GM18909 (cell line): ENCODE measurements around the gene CHRM5.
A peak's percentile ranks its signal among the peaks of the same experiment; 100 is the strongest.

Experiments
- ATAC-seq: cut with Tn5 transposase; IDR thresholded peaks from one replicate; pipeline ENCODE4 v1.9.1; 2021; ENCODE audit warnings: mild to moderate bottlenecking; ENCODE audit not compliant: unreplicated experiment, poor library complexity

The CHRM5 gene

GRCh38 chr15:34078900-34079299, 110.6 kb downstream of the CHRM5 start:
- no peak for ATAC-seq

GRCh38 chr15:34079904-34080303, 111.6 kb downstream of the CHRM5 start:
- no peak for ATAC-seq

GRCh38 chr15:34084086-34084485, 115.8 kb downstream of the CHRM5 start:
- no peak for ATAC-seq

DNA sequence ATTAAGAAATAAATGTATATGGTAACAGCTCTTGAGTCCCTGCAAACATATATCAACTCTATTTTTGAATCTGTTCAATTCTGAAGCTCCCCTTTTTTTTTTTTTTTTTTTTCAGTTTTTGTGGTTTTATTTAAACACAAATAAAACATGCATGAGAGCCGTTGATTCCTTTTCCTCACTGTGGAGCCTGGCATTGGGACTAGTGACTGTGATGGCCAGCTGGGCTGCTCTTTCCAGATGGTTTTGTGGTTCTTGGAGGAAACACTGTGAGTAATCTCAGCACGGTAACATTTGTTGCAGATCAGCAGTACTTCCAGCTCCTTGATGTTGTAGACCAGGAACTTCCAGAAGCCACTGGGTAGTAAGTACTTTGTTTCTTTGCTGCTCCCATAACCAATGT, 117.4 kb downstream of the CHRM5 start:
- no peak for ATAC-seq

DNA sequence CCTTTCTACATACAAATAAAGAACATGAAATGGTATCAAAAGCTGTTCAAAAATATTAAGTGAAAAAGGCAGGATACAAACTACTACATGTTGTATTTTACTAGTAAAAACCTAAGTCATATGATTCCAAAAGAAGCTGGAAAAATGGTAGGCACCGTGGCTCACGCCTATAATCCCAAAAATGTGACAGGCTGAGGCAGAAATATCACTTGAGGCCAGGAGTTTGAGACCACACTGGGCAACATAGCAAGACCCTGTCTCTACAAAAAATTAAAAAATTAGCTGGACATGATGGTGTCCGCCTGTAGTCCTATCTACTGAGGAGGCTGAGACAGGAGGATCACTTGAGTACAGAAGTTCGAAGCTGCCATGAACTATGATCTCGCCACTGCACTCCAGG, 131.6 kb downstream of the CHRM5 start:
- ATAC-seq: no peak

GRCh38 chr15:34101366-34102174, 133.3 kb downstream of the CHRM5 start, which contains the start of the genes EMC7 and PGBD4:
Gene EMC7 (minus strand): TSS chr15:34101862. CDS start chr15:34101839, 23 bp downstream.
Gene PGBD4 (plus strand): TSS chr15:34102083. CDS start chr15:34102532, 449 bp downstream.
- ATAC-seq: peak; percentile 99

DNA sequence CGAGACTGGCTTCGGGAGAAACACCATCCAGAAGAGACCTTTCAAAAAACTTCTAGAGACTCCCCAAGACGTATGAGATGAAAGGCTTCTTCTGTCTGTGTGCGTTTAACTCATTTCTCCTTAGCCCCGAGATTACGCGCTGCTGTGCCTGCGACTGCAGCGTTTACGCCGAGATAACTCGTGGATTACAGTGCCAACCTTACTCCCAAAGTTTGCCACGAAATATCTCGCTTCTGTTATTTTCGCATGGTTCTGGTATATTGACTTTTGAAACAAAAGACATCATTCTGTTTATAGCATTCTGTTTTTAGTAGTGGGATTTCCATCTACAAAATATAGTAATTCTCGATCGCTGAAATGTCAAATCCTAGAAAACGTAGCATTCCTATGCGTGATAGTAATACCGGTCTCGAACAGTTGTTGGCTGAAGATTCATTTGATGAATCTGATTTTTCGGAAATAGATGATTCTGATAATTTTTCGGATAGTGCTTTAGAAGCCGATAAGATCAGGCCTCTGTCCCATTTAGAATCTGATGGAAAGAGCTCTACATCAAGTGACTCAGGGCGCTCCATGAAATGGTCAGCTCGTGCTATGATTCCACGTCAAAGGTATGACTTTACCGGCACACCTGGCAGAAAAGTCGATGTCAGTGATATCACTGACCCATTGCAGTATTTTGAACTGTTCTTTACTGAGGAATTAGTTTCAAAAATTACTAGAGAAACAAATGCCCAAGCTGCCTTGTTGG, 134.1 kb downstream of the CHRM5 start:
- ATAC-seq: no peak

- no peak for ATAC-seq
These were observed 138.1 kb downstream of the CHRM5 start for GRCh38 chr15:34106423-34106822.

GRCh38 chr15:34107315-34107714, 139.0 kb downstream of the CHRM5 start:
- no peak for ATAC-seq

- ATAC-seq: no peak
These were observed 141.7 kb downstream of the CHRM5 start for GRCh38 chr15:34109797-34110663.

DNA sequence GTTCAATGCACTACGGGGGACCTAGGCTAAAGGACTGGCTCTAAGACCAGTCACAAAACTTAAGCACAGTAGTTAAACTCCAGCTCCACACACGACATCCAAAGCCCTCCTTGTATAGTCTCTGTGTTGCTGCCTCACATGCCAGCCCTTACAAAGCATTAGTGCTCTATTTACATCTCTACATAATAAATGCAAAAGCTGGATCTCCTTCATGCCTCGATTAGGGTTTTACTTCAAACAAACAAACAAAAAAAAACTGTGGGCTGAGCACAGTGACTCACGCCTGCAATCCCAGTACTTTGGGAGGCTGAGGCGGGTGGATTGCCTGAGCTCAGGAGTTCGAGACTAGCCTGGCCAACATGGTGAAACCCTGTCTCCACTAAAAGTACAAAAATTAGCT, 143.2 kb downstream of the CHRM5 start:
- no peak for ATAC-seq

GRCh38 chr15:34114215-34114614, 145.9 kb downstream of the CHRM5 start:
- no peak for ATAC-seq

- ATAC-seq: no peak
These were observed 146.4 kb downstream of the CHRM5 start for GRCh38 chr15:34114739-34115138.

GRCh38 chr15:34116620-34117019, 148.3 kb downstream of the CHRM5 start:
- no peak for ATAC-seq
